HG02623 (cell line): Measurements from ENCODE around the gene NSRP1.
"Not testable (repeated sequence)": the region's sequence is repeated elsewhere in the genome, so short reads cannot be mapped to it uniquely, and the experiment has no call there.

Source experiments
- ATAC-seq: cut with Tn5 transposase; IDR thresholded peaks from one replicate; pipeline ENCODE4 v1.9.1; 2021; ENCODE audit warnings: moderate library complexity; ENCODE audit not compliant: unreplicated experiment

NSRP1 gene

DNA sequence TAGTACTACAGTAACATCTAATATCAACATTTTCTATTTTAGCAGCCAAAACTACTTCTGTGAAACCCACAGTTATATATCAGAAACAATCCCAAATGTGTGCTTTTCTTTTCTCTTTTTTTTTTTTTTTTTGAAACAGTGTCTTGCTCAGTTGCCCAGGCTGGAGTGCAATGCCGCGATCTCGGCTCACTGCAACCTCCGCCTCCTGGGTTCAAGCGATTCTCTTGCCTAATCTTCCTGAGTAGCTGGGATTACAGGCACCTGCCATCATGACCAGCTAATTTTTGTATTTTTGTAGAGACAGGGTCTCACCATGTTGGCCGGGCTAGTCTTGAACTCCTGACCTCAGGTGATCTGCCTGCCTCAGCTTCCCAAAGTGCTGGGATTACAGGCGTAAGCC, 2.0 kb downstream of the NSRP1 start:
- not testable (repeated sequence) for ATAC-seq

DNA sequence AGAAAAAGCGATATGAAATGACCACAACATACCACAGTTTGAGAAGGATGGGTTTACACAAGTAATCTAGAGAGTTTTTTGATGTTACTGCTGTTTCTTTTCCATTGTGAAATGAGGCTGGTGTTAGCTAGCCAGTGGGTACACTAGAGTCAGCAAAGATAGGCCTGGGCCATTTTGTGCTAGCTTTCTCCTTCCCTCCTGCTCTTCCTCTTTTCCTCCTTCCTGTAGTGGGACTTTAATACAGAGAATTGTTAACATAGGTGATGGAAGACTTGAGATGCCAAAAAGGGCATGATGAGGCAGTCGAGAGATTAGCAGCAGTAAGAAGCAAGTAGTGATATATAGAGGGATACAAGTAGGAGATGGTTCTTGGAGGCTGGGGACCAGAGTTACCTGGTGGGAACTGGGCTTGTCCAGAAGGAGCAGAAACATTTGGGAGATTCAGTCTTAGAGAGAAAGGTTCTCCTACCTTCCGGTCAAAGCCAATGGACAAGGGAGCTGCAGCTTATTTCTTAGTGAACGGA, 7.7 kb downstream of the NSRP1 start:
- no peak for ATAC-seq

DNA sequence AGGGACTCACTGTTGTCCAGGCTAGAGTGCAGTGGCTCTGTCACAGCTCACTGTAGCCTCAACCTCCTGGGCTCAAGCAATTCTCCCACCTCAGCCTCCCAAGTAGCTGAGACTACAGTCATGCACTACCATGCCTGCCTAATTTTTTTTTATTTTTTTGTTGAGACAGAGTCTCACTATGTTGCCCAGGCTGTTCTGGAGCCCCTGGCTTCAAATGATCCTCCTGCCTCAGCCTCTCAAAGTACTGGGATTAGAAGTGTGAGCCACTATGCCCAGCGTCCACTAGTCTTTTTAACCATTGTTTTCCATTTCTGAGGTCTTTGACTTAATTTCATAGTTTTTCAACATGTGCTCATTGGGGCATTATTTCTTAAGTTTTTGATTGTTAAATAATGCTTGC, 13.5 kb downstream of the NSRP1 start:
- no peak for ATAC-seq

DNA sequence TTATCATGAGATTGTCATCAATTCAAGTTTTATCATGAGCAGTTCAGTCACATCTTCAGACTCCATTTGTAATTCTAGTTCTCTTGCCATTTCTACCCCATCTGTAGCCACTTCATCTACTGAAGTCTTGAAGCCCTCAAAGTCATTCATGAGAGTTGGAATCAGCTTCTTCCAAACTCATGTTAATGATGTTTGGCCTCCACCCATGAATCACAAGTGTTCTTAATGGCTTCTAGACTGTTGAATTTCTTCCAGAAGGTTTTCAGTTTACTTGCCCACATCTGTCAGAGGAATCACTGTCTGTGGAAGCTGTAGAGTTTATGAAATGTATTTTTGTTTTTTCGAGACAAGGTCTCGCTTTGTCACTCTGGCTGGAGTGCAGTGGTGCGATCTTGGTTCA, 16.0 kb downstream of the NSRP1 start:
- ATAC-seq: no peak

DNA sequence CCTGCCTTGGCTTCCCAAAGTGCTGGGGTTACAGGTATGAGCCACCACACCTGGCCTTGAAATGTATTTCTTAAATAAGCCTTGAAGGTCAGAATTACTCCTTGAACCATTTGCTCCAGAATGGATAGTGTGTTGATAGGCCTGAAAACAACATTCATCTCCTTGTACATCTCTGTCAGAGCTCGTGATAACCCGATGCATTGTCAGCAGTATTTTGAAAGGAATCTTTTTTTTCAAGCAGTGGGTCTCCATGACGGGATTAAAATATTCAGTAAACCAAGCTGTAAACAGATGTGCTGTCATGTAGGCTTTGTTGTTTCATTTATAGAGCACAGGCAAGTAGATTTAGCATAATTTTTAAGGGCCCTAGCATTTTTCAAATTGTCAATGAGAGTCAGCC, 16.6 kb downstream of the NSRP1 start:
- ATAC-seq: no peak

DNA sequence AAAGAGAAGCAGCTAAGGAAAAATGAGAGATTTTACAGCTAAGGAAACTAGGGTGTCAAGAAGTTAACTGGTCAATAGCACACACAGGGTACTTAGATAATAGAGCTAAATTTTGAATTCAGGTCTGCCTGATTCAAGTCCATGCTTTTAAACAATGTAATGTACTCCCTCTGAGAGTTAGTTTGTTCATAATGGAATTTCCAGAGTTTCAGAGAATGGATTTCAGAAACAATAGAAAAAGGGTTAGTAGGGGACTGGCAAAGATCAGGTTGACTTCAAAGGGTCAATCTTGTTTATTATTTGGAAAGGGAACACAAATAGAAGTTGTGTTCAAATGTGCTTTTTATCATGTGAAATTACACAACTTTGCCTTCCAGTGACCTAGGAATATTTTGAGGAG, 17.9 kb downstream of the NSRP1 start:
- no peak for ATAC-seq

DNA sequence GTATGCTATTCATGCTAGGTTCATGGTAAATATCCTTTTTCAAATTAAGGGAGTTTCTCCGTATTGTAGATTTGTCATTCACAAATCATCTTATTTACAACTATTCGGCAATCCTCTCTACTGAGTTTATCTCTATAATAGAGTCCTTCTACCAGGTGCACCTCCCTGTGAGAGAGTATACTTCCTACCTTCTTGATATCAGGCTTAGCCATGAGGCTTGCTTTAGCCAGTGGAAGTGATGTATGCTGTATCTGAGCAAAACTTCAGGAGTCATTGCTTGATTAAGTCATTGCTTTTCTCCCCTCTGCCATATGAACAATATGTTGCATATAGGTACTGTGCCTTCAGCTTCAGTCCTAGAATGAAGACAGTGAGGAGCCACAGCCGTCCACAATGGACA, 20.5 kb downstream of the NSRP1 start:
- no peak for ATAC-seq

DNA sequence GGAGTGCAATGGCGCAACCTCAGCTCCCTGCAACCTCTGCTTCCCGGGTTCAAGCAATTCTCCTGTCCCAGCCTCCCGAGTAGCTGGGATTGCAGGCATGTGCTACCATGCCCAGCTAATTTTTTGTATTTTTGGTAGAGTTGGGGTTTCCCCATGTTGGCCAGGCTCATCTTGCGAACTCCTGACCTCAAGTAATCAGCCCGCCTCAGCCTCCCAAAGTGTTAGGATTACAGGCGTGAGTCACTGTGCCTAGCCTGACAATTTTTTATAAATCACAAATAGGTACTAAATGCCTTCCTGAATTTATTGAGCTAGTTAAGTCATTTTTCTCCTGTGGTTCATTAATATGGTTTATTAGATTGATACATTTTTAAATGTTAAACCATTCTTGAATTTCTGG, 31.2 kb downstream of the NSRP1 start:
- ATAC-seq: not testable (repeated sequence)

DNA sequence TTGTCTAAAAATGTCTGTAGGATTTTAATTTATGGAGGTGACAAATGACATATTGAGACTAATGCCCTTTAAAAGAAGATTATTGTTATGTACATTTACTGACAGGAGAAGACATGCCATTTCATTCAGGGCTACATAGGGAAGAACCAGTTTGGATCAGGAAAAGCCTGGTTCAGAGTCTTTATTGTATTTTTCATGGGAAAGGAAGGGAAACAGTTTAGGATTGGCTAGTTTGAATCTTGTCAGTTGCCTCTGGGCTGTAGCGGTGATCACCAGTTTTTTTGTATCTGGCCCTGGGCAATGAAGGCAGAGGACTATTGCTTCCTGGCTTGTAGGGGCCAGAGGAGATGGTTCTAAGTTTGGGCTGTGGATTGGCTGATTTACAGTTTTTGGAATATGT, 31.8 kb downstream of the NSRP1 start:
- no peak for ATAC-seq

DNA sequence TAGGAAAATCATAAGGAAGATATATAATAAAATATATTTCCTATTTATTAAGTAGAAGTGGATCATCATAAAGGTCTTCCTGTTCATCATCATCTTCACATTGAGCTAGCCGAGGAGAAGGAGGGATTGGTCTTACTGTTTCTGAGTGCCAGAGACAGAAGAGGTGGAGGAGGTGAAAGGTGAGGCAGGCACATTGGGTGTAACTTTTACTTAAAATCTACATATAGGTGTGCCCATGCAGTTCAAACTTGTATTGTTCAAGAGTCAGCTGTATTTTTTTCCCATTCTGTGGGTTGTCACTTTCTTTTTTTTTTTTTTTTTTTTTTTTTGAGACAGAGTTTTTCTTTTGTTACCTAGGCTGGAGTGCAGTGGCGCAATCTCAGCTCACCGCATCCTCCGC, 34.9 kb downstream of the NSRP1 start:
- ATAC-seq: no peak

DNA sequence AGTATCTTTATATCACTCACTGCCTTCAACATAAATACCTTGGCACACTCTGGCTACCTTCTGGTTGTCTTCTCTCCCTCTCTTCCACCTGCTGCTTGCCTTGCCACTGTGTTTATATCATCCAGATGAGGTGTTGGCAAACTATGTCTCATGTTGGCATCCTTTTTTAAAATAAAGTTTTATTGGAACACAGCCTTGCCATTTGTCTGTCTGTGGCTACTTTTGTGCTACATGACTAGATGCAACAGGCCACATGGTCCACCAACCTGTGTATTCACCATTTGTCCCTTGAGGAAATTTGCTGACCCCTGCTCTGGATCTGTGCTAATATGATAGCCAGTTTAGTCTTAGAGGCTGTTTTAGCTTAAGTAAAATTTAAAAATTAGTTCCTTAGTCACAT, 36.8 kb downstream of the NSRP1 start:
- ATAC-seq: no peak

DNA sequence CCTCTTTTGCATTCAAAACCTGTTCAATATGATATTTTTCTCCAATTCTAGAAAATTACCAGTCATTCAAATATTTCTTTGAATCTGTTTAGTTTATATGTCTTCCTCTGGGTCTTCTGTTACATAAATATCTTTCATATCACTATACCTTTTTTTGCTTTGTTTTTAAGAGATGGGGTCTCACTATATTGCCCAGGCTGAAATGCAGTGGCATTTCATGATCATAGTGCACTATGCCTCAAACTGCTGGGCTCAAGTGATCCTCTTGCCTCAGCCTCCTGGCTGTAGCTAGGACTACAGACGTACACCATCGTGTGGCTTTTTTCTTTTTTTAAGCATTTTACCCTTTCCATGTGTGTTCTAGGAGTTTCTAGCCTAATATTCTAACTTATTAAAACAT, 38.8 kb downstream of the NSRP1 start:
- no peak for ATAC-seq

DNA sequence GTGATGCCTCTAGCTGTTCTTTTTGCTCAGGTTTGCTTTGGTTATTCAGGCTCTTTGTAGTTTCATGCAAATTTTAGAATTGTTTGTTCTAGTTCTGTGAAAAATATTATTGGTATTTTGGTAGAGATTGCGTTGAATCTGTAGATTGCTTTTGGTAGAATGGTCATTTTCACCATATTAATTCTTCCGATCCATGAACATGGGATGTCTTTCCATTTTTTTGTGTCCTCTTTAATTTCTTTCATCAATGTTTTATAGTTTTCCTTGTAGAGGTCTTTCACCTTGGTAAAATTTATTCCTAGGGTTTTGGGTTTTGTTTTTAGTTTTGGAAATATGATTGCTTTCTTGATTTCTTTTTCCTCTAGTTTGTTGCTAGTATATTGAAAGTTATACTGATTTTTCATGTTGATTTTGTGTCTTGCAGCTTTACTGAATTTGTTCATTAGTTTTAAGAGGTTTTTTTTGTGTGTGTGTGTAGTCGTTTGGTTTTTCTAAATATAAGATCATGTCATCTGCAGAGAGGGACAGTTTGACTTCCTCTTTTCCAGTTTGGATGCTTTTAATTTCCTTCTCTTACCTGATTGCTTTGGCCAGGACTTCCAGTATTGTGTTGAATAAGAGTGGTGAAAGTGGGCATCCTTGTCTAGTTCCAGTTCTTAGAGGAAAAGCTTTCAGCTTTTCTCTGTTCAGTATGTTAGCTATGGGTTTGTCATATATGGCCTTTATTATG, 42.4 kb downstream of the NSRP1 start:
- ATAC-seq: no peak

DNA sequence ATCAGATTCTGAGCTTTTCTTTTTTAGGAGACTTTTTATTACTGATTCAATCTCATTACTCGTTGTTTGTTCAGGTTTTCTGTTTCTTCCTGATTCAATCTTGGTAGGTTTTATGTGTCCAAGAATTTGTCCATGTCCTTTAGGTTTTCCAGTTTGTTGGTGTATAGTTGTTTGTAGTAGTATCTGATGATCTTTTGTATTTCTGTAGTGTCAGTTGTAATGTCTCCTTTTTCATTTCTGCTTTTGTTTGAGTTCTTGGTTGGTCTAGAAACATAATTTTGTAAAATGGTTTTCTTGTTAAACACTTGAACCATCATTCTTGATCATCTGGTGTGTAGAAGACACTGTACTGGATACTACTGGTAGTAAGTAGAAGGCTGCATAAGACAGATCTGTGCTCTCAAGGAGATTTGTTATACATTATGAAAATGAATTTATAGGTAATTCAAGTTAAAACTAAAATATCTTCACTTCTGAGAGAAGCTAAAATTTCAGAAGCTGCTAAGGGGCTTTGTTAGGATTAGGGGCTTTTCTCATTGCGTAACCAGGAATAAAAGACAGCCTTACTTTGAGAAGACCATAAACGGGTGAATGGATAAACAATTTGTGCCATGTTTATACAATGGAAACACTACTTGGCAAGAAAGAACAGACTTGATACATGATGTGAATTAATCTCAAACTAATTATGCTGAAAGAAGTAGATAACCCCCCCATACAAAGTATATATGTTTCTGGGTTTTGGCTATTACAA, 44.0 kb downstream of the NSRP1 start:
- no peak for ATAC-seq

DNA sequence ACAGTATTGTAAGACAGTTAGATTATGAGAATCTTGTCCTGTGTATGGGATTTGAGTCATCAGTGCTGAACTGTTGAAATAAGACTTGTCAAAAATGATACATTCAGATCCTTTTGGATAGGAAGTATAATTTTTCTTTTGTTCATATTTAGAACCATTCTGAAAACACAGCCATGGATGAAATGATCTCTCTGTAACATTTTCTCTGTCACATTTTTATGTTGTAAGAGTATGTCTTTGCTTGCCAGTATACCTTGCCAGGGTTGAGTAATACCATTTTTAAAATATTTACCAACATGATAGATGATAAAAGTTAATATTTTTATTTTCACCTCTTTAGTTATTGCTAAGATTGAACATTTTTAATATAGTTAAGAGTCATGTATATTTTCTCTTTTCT, 45.0 kb downstream of the NSRP1 start:
- ATAC-seq: no peak

DNA sequence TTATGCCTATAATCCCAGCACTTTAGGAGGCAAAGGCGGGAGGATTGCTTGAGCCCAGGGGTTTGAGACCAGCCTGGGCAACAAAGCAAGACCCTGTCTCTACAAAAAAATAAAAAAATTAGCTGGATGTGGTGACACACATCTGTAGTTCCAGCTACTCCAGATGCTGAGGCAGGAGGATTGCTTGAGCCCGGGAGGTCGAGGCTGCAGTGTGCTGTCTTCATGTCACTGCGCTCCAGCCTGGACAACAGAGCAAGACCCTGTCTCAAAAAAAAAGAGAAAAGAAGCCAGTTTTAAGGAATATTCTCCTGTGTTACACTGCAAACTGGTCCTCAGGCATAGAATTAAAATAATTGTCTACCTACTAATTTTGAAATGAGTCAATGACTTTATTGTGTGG, 47.9 kb downstream of the NSRP1 start:
- ATAC-seq: no peak

DNA sequence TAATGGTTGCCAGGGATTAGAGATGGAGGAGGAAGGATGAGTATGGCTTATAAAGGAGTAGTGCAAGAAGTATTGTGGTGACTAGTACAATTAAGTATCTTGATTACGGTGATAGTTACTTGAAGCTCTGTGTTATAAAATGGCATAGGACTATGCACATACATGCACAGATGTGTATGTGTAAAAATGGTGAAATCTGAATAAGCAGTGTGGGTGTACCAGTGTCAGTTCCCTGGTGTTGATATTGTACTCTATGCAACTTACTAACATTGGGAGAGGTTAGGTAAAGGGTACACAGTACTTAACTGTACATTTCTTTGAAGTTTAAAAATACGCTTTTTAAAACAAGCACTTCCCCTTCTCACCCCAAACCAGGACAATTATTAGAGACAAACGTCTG, 48.5 kb downstream of the NSRP1 start:
- no peak for ATAC-seq

DNA sequence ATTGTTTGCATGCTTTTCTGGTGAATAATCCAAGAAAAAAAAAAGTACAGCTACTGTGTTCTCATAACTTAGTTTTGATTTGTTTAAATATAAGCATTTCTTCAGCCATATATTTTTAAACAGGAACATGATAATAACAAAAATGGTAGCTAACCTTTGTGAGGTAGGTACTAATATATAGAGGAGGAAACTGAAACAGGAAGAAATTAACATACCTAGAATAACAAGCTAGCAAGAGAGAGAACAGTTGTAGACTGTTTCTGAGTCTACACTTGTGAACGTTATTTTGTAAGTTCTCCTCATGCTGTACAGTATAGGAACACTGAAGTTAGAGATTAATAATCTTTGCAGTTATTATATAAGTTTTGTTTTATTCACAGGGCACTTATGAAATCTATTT, 49.3 kb downstream of the NSRP1 start:
- no peak for ATAC-seq

DNA sequence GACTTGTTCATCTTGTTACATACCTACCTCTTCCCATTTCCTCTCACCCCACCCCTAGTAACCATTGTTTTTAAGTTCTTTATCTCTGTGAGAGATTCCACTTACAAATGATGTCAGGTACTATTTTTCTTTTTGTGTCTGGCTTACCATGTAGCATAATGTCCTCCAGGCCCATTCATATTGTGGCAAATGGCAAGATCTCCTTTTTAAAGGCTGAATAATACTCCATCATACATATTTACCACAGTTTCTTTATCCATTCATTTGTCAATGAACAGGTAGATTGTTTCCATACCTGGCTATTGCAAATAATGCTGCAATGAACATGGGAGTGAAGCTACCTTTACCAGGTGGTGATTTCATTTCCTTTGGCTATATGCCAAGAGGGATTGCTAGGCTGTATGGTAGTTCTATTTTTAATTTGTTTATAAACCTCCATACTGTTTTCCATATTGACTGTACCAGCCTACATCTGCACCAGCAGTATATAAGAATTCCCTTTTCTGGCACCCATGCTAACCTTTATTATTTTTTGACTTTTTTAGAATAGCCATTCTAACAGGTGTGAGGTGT, 53.9 kb downstream of the NSRP1 start:
- no peak for ATAC-seq

DNA sequence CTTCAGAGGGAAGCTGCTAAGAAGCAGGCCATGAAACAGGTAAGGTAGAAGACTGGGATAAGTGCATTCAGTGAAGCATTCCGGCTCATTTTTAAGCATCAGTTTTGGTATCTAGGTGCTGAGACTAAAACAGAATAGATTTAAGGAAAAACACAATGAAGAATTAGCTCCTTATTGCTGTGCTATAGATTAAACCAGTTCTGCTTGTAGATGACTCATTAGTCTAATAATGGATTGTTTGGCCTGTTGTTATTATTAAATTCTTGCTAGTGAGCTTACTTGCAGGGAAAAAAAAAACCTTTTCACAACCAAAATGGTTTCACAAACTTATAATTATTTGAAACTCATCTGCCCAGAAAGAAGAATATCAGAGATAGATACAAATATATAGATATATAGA, 55.9 kb downstream of the NSRP1 start:
- ATAC-seq: no peak

DNA sequence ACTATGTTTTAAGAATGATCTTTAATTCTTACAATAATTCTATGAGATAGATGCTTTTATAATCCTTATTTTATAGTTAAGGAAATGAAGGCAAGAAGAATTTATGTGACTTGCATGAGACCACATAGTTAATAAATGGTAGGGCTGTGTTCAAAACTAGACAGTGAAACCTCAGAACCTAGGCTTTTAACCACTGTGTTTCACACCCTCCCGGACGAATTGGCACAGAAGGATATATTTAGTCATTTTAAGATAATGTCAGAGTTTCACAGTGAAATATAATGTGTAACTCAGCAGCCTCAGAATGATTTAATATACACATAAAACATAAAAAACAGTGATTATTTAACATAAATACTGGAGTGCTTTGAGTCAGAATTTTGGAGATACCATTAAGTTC, 57.0 kb downstream of the NSRP1 start:
- peak; percentile 67 for ATAC-seq

DNA sequence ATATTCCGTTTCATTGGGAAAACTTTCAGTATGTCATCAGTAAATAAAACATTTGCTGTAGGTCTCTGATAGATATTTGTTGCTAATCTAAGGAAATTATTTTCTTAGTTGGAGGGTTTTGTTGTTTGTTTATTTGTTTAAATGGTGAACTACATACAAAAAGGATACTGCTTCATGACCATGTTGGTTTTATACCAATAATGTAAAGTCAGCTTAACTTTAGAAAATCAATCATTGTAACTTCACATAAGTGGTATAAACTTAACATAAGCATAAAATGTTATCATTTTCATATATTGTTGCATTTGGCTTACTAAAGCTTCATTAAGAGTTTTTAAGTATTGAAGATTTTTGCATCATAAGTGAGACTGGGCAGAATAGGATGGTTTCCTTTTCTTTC, 57.9 kb downstream of the NSRP1 start:
- ATAC-seq: no peak
